Measurements from ENCODE around the gene FOXK1. TPM values are rescaled to one million over a fixed set of nuclear protein-coding genes. Genes with fewer than 3 reads are reported as not detected.
A peak's percentile ranks its signal among the peaks of the same experiment; 100 is the strongest.

FOXK1 gene
- total and polyA plus RNA-seq, 8 donors, result 2.9 to 88.1 (median 21.6) TPM

GRCh38 chr7:4753598-4754432, 71.7 kb downstream of the FOXK1 start:
- H3K4me3 ChIP-seq, result no peak overlapping the region
- peak; percentile 88 to 91 for DNase-seq
- TF ChIP-seq EP300 (IDR thresholded peaks at IDR 0.05) (no peak), POLR2A (IDR thresholded peaks at IDR 0.05) (no peak), POLR2AphosphoS5 (IDR thresholded peaks at IDR 0.05) (peak in 1 of 3 donors; percentile 48), CTCF (IDR thresholded peaks at IDR 0.05) (peak in 6 of 7 experiments; percentile 42 to 92 (median 88))
- H3K4me1 ChIP-seq, result peaks cover 9 to 37% (median 25%) of the 10 kb centered on the region in 4 donors
- peak overlapping the region in 1 of 5 donors; percentile 42 for H3K27ac ChIP-seq
- 45 to 64% (median 53%) methylated on average over 18 to 31 of the region's 31 CpGs for WGBS, 5 donors
- H3K36me3 ChIP-seq, result peaks cover 40 to 69% (median 65%) of the 10 kb centered on the region in 4 donors
- H3K27me3 ChIP-seq, result no peaks in the 10 kb centered on the region
- intact Hi-C loops (cut with DNase I; ENCODE audit: low total_unique reads), result loop anchor here (5.0 kb wide), 1 partner anchor 72 kb away; the partner anchor contains the start of gene FOXK1
- H3K9me3 ChIP-seq, result no peaks in the 10 kb centered on the region

- H3K27ac ChIP-seq, result peak overlapping the region in 1 of 5 donors; percentile 42
- 90 to 95% (median 93%) methylated on average over 21 to 36 of the region's 36 CpGs for WGBS, 5 donors
Measured at GRCh38 chr7:4754433-4755010, 72.4 kb downstream of the FOXK1 start.

GRCh38 chr7:4755045-4755444, 73.0 kb downstream of the FOXK1 start:
- H3K27ac ChIP-seq, result no peak overlapping the region
- peaks cover 53 to 76% (median 72%) of the 10 kb centered on the region in 4 donors for H3K36me3 ChIP-seq
- peaks cover 9 to 33% (median 23%) of the 10 kb centered on the region in 4 donors for H3K4me1 ChIP-seq
- WGBS, 5 donors, result 90 to 97% (median 95%) methylated on average over 15 to 24 of the region's 24 CpGs
- TF ChIP-seq POLR2A (IDR thresholded peaks at IDR 0.05) (no peak), POLR2AphosphoS5 (IDR thresholded peaks at IDR 0.05) (no peak), EP300 (IDR thresholded peaks at IDR 0.05) (no peak), CTCF (IDR thresholded peaks at IDR 0.05) (no peak)
- DNase-seq, result no peak
- no peak overlapping the region for H3K4me3 ChIP-seq
- intact Hi-C loops (cut with DNase I; ENCODE audit: low total_unique reads), result no loop called here
- no peaks in the 10 kb centered on the region for H3K9me3 ChIP-seq
- no peaks in the 10 kb centered on the region for H3K27me3 ChIP-seq

More at GRCh38 chr7:4754433-4755010, 72.4 kb downstream of the FOXK1 start:
- intact Hi-C loops (cut with DNase I; ENCODE audit: low total_unique reads), result loop anchor here (5.0 kb wide), 1 partner anchor 72 kb away; the partner anchor contains the start of gene FOXK1
- H3K27me3 ChIP-seq, result no peaks in the 10 kb centered on the region
- H3K9me3 ChIP-seq, result no peaks in the 10 kb centered on the region
- peaks cover 9 to 33% (median 23%) of the 10 kb centered on the region in 4 donors for H3K4me1 ChIP-seq
- peaks cover 47 to 75% (median 70%) of the 10 kb centered on the region in 4 donors for H3K36me3 ChIP-seq
- TF ChIP-seq EP300 (IDR thresholded peaks at IDR 0.05) (no peak), CTCF (IDR thresholded peaks at IDR 0.05) (no peak), POLR2AphosphoS5 (IDR thresholded peaks at IDR 0.05) (no peak), POLR2A (IDR thresholded peaks at IDR 0.05) (no peak)
- DNase-seq, result no peak
- no peak overlapping the region for H3K4me3 ChIP-seq

GRCh38 chr7:4758111-4758510, 76.0 kb downstream of the FOXK1 start:
- intact Hi-C loops (cut with DNase I; ENCODE audit: low total_unique reads), result no loop called here
- Histone ChIP-seq H3K36me3 (peaks cover 83 to 91% (median 89%) of the 10 kb centered on the region in 4 donors), H3K9me3 (no peaks in the 10 kb centered on the region), H3K4me3 (no peak overlapping the region), H3K4me1 (peaks cover 9 to 16% (median 12%) of the 10 kb centered on the region in 4 donors), H3K27ac (no peak overlapping the region), H3K27me3 (no peaks in the 10 kb centered on the region)
- TF ChIP-seq POLR2AphosphoS5 (IDR thresholded peaks at IDR 0.05), result no peak
- TF ChIP-seq CTCF (IDR thresholded peaks at IDR 0.05), result no peak
- TF ChIP-seq POLR2A (IDR thresholded peaks at IDR 0.05), result no peak
- TF ChIP-seq EP300 (IDR thresholded peaks at IDR 0.05), result no peak
- 89 to 97% (median 96%) methylated on average over 16 to 19 of the region's 19 CpGs for WGBS, 5 donors
- no peak for DNase-seq
